IMR-90 (cell line): ENCODE results near the gene SEC22A. TPM values are rescaled to one million over a fixed set of nuclear protein-coding genes. Genes with fewer than 3 reads are reported as not detected.

Source experiments
- ATAC-seq: fragments of 200-7000 bp; cut with Tn5 transposase; 2 replicates; pipeline ENCODE4 v1.9.1; 2020; ENCODE audit warnings: low read depth, mild to moderate bottlenecking, moderate library complexity
- BruUV-seq: library from RNA; stranded (reverse); fragments of 400-500 nt; replicated peaks from 2 replicates; lab custom pipeline; 2021; lab: Mats Ljungman, UMichigan
- CTCF ChIA-PET: fragments of 300-600 bp; formaldehyde crosslinking; extraction: SDS; loops from one replicate; lab custom pipeline; 2021; ENCODE audit warnings: antibody characterized with exemption; lab: Yijun Ruan, JAX
- POLR2A ChIA-PET: fragments of 300-600 bp; sonication (Branson Sonifier 250); formaldehyde crosslinking; loops from one replicate; lab custom pipeline; 2022; ENCODE audit warnings: antibody characterized with exemption; ENCODE audit not compliant: unreplicated experiment; lab: Charles Lee
- DNase-seq: peaks from one replicate; pipeline ENCODE4 v3.0.0; 2013
- H2AFZ ChIP-seq: replicated peaks from 2 replicates; pipeline ENCODE3; 2013; ENCODE audit warnings: low read length, mild to moderate bottlenecking; ENCODE audit not compliant: poor library complexity
- H2AK5ac ChIP-seq: 2 replicates; pipeline ENCODE4 v1.6.1; 2013; ENCODE audit warnings: low read depth, low read length, inconsistent platforms
- H2AK9ac ChIP-seq: replicated peaks from 2 replicates; pipeline ENCODE3; 2013; ENCODE audit warnings: mild to moderate bottlenecking, low read depth, low read length, moderate library complexity; ENCODE audit not compliant: poor library complexity
- H2BK120ac ChIP-seq: 2 replicates; pipeline ENCODE4 v1.6.1; 2013; ENCODE audit warnings: low read depth, low read length, inconsistent platforms
- H2BK15ac ChIP-seq: 3 replicates; pipeline ENCODE4 v1.6.1; 2013; ENCODE audit warnings: low read depth, low read length, inconsistent platforms
- H2BK20ac ChIP-seq: 2 replicates; pipeline ENCODE4 v1.6.1; 2013; ENCODE audit warnings: low read depth, mild to moderate bottlenecking, inconsistent platforms, low read length, moderate library complexity
- H2BK5ac ChIP-seq: 2 replicates; pipeline ENCODE4 v1.6.1; 2013; ENCODE audit warnings: mild to moderate bottlenecking, low read depth, low read length, inconsistent platforms; ENCODE audit not compliant: poor library complexity, severe bottlenecking
- H3K14ac ChIP-seq: replicated peaks from 2 replicates; pipeline ENCODE4 v1.6.1; 2013; ENCODE audit warnings: low read depth, low read length, inconsistent platforms
- H3K18ac ChIP-seq: 2 replicates; pipeline ENCODE4 v1.6.1; 2013; ENCODE audit warnings: low read depth, low read length, control low read depth
- H3K23ac ChIP-seq: 2 replicates; pipeline ENCODE4 v1.6.1; 2013; ENCODE audit warnings: low read depth, low read length, inconsistent platforms
- H3K27ac ChIP-seq: 2 replicates; pipeline ENCODE4 v1.5.1; 2013; ENCODE audit warnings: mild to moderate bottlenecking, control low read depth, low read length; ENCODE audit not compliant: insufficient read depth
- H3K27me3 ChIP-seq: 2 replicates; pipeline ENCODE4 v1.6.1; 2013; ENCODE audit warnings: low read length; ENCODE audit not compliant: control insufficient read depth, insufficient read depth
- H3K36me3 ChIP-seq: 2 replicates; pipeline ENCODE4 v1.6.1; 2013; ENCODE audit warnings: low read length, mixed read lengths; ENCODE audit not compliant: control insufficient read depth, insufficient read depth
- H3K4ac ChIP-seq: 2 replicates; pipeline ENCODE4 v1.6.1; 2013; ENCODE audit warnings: low read depth, low read length, inconsistent platforms
- H3K4me1 ChIP-seq: 2 replicates; pipeline ENCODE4 v1.6.1; 2013; ENCODE audit warnings: low read length, mixed read lengths; ENCODE audit not compliant: control insufficient read depth, insufficient read depth
- H3K4me2 ChIP-seq: 2 replicates; pipeline ENCODE4 v1.6.1; 2013; ENCODE audit warnings: low read depth, mild to moderate bottlenecking, control low read depth, low read length, moderate library complexity
- H3K4me3 ChIP-seq: 2 replicates; pipeline ENCODE4 v1.5.1; 2013; ENCODE audit warnings: low read depth, mild to moderate bottlenecking, control low read depth, low read length, moderate library complexity; ENCODE audit not compliant: insufficient read depth
- H3K56ac ChIP-seq: 2 replicates; pipeline ENCODE4 v1.6.1; 2013; ENCODE audit warnings: low read length, inconsistent platforms; ENCODE audit not compliant: insufficient read depth; ENCODE audit errors: extremely low read depth
- H3K79me1 ChIP-seq, 2 experiments: 2 replicates each; pipeline ENCODE4 v1.6.1; 2013; ENCODE audit warnings: low read length in 2 of 2, inconsistent platforms in 1 of 2, low read depth in 1 of 2
- H3K9ac ChIP-seq: 2 replicates; pipeline ENCODE4 v1.6.1; 2013; ENCODE audit warnings: low read depth, low read length, control low read depth
- H3K9me1 ChIP-seq: 2 replicates; pipeline ENCODE4 v1.6.1; 2013; ENCODE audit warnings: low read length, inconsistent platforms; ENCODE audit not compliant: insufficient read depth
- H3K9me3 ChIP-seq: 2 replicates; pipeline ENCODE4 v1.6.1; 2013; ENCODE audit warnings: low read length; ENCODE audit not compliant: control insufficient read depth, insufficient read depth
- H4K20me1 ChIP-seq: 2 replicates; pipeline ENCODE4 v1.6.1; 2013; ENCODE audit warnings: low read length, inconsistent platforms; ENCODE audit not compliant: insufficient read depth
- H4K5ac ChIP-seq: 2 replicates; pipeline ENCODE4 v1.6.1; 2013; ENCODE audit warnings: mild to moderate bottlenecking, low read depth, low read length, control low read depth
- H4K8ac ChIP-seq, 2 experiments: 2 replicates each; pipeline ENCODE4 v1.6.1; 2013; ENCODE audit warnings: low read depth in 2 of 2, low read length in 2 of 2, control low read depth in 1 of 2, inconsistent platforms in 1 of 2
- H4K91ac ChIP-seq: 2 replicates; pipeline ENCODE4 v1.6.1; 2013; ENCODE audit warnings: low read depth, low read length, inconsistent platforms; ENCODE audit not compliant: insufficient read depth
- BHLHE40 ChIP-seq: fragments of 150-350 bp; IDR thresholded peaks from 2 replicates; pipeline ENCODE4 v1.6.1; 2016; ENCODE audit warnings: mild to moderate bottlenecking, low read depth, low read length
- CEBPB ChIP-seq: IDR thresholded peaks from 2 replicates; pipeline ENCODE4 v1.6.1; 2012; ENCODE audit warnings: low read depth, low read length, improper control_type of control experiment
- CHD1 ChIP-seq: IDR thresholded peaks from 2 replicates; pipeline ENCODE4 v1.6.1; 2012; ENCODE audit warnings: low read depth, low read length, improper control_type of control experiment
- FOS ChIP-seq: fragments of 150-350 bp; IDR thresholded peaks from 2 replicates; pipeline ENCODE4 v1.6.1; 2016; ENCODE audit warnings: low read depth, low read length
- MAFK ChIP-seq: IDR thresholded peaks from 2 replicates; pipeline ENCODE4 v1.6.1; 2012; ENCODE audit warnings: low read depth, low read length, improper control_type of control experiment
- MAZ ChIP-seq: IDR thresholded peaks from 2 replicates; pipeline ENCODE4 v1.6.1; 2012; ENCODE audit warnings: low read depth, mild to moderate bottlenecking, low read length, improper control_type of control experiment, moderate library complexity, borderline replicate concordance
- MXI1 ChIP-seq: IDR thresholded peaks from 2 replicates; pipeline ENCODE4 v1.6.1; 2012; ENCODE audit warnings: low read depth, mild to moderate bottlenecking, low read length, moderate library complexity, borderline replicate concordance
- NFE2L2 ChIP-seq: fragments of 150-350 bp; IDR thresholded peaks from 2 replicates; pipeline ENCODE4 v1.6.1; 2016; ENCODE audit warnings: low read depth, mild to moderate bottlenecking, low read length
- POLR2A ChIP-seq: IDR thresholded peaks from 2 replicates; pipeline ENCODE4 v1.6.1; 2012; ENCODE audit warnings: mild to moderate bottlenecking, low read depth, low read length
- RAD21 ChIP-seq: IDR thresholded peaks from 2 replicates; pipeline ENCODE4 v1.6.1; 2012; ENCODE audit warnings: low read length, improper control_type of control experiment
- RCOR1 ChIP-seq: IDR thresholded peaks from 2 replicates; pipeline ENCODE4 v1.6.1; 2012; ENCODE audit warnings: mild to moderate bottlenecking, low read length, improper control_type of control experiment; ENCODE audit not compliant: insufficient replicate concordance
- RFX5 ChIP-seq: IDR thresholded peaks from 2 replicates; pipeline ENCODE4 v1.8.0; 2012; ENCODE audit warnings: low read depth, mild to moderate bottlenecking, low read length, moderate library complexity
- SMC3 ChIP-seq: fragments of 150-350 bp; IDR thresholded peaks from 2 replicates; pipeline ENCODE4 v1.6.1; 2016; ENCODE audit warnings: low read depth, mild to moderate bottlenecking, antibody characterized with exemption, low read length, moderate library complexity
- WGBS, 2 experiments: methylation state at CpG; one replicate each; pipeline versions ENCODE4 v1.1.5 to v1.1.7; 2013; ENCODE audit warnings: missing lambda C conversion rate in 2 of 2; ENCODE audit not compliant: insufficient read length in 1 of 2; ENCODE audit errors: extremely low coverage in 2 of 2; 5-methylcytosine and 5-hydroxymethylcytosine counted together
- dilution Hi-C: fragments of 300-500 bp; cut with HindIII; formaldehyde crosslinking; loops from one replicate; pipeline ENCODE4 v1.14.3; 2018; ENCODE audit warnings: low sequenced_read_pairs; ENCODE audit not compliant: unreplicated experiment
- in situ Hi-C: fragments of 300-500 bp; cut with MboI; formaldehyde crosslinking; loops from 3 replicates; pipeline ENCODE4 v1.14.3; 2019; ENCODE audit warnings: low sequenced_read_pairs, inconsistent platforms, mixed read lengths
- intact Hi-C: fragments of 100-400 bp; cut with micrococcal nuclease; formaldehyde crosslinking; loops from 2 replicates; pipeline ENCODE4 v1.10.0; 2022
- polyA plus RNA-seq, 3 experiments: library from polyadenylated mRNA; depleted of rRNA; stranded (reverse); fragments of >200 nt; gene quantifications; 2 replicates each; pipeline ENCODE4 v1.2.3, GENCODE V29; 2012; ENCODE audit warnings: low replicate concordance in 1 of 3
- total RNA-seq: library from RNA; depleted of rRNA; stranded (reverse); fragments of >200 nt; gene quantifications from 2 replicates; pipeline ENCODE4 v1.2.3, GENCODE V29; 2012
- TF ChIP-seq, protein P1 (sequence below): conservative IDR thresholded peaks from 2 replicates; pipeline ENCODE4 v1.5.1; 2012; ENCODE audit warnings: mild to moderate bottlenecking, low read depth, low read length, improper control_type of control experiment
- TF ChIP-seq, protein P2 (sequence below): fragments of 150-350 bp; IDR thresholded peaks from 2 replicates; pipeline ENCODE4 v1.6.1; 2016; ENCODE audit warnings: low read depth, mild to moderate bottlenecking, low read length, moderate library complexity, borderline replicate concordance
- TF ChIP-seq, protein P3 (sequence below): fragments of 150-350 bp; IDR thresholded peaks from 2 replicates; pipeline ENCODE4 v1.6.1; 2017; ENCODE audit warnings: mild to moderate bottlenecking, antibody characterized with exemption, low read length, low read depth

SEC22A gene
- total and polyA plus RNA-seq, 2 of the 4 experiments (the other 2 are of a cell fraction): 17.5 to 36.0 TPM

DNA sequence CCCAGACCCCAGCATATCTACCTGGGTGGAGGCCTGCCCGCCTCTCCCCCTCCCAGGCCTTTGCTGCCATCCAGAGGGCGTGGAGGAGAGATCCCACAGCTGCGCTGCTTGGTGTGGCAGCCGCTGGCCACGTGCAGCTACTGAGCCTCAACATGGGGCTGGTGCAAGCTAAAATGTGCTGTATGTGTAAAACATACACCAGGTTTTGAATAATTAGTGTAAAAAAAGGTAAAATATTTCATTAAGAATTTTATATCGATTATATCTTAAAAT is 95.8 kb downstream of the SEC22A start:
- CTCF ChIA-PET: no interaction called here
- POLR2A ChIA-PET: no interaction called here
- H2BK15ac ChIP-seq: no peak overlapping the region
- H3K36me3 ChIP-seq: no peaks in the 10 kb centered on the region
- H3K27ac ChIP-seq: no peak overlapping the region
- H4K91ac ChIP-seq: no peak overlapping the region
- no peak overlapping the region for H2BK20ac ChIP-seq
- no peak overlapping the region for H3K9ac ChIP-seq
- H3K79me1 ChIP-seq: no peaks in the 10 kb centered on the region
- H3K14ac ChIP-seq: no peak overlapping the region
- no peak overlapping the region for H2BK120ac ChIP-seq
- H3K4me1 ChIP-seq: no peaks in the 10 kb centered on the region
- no peak overlapping the region for H3K4me2 ChIP-seq
- H4K5ac ChIP-seq: no peak overlapping the region
- TF ChIP-seq, protein P1, sequence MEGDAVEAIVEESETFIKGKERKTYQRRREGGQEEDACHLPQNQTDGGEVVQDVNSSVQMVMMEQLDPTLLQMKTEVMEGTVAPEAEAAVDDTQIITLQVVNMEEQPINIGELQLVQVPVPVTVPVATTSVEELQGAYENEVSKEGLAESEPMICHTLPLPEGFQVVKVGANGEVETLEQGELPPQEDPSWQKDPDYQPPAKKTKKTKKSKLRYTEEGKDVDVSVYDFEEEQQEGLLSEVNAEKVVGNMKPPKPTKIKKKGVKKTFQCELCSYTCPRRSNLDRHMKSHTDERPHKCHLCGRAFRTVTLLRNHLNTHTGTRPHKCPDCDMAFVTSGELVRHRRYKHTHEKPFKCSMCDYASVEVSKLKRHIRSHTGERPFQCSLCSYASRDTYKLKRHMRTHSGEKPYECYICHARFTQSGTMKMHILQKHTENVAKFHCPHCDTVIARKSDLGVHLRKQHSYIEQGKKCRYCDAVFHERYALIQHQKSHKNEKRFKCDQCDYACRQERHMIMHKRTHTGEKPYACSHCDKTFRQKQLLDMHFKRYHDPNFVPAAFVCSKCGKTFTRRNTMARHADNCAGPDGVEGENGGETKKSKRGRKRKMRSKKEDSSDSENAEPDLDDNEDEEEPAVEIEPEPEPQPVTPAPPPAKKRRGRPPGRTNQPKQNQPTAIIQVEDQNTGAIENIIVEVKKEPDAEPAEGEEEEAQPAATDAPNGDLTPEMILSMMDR: no peak
- TF ChIP-seq NFE2L2: no peak
- no peak for TF ChIP-seq POLR2A
- TF ChIP-seq, protein P2, sequence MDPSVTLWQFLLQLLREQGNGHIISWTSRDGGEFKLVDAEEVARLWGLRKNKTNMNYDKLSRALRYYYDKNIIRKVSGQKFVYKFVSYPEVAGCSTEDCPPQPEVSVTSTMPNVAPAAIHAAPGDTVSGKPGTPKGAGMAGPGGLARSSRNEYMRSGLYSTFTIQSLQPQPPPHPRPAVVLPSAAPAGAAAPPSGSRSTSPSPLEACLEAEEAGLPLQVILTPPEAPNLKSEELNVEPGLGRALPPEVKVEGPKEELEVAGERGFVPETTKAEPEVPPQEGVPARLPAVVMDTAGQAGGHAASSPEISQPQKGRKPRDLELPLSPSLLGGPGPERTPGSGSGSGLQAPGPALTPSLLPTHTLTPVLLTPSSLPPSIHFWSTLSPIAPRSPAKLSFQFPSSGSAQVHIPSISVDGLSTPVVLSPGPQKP: no peak
- TF ChIP-seq FOS: no peak
- TF ChIP-seq RAD21: no peak
- no peak for TF ChIP-seq MXI1
- no peak for TF ChIP-seq RCOR1
- TF ChIP-seq CHD1: no peak
- TF ChIP-seq MAFK: no peak
- TF ChIP-seq MAZ: no peak
- TF ChIP-seq SMC3: no peak
- TF ChIP-seq, protein P3, sequence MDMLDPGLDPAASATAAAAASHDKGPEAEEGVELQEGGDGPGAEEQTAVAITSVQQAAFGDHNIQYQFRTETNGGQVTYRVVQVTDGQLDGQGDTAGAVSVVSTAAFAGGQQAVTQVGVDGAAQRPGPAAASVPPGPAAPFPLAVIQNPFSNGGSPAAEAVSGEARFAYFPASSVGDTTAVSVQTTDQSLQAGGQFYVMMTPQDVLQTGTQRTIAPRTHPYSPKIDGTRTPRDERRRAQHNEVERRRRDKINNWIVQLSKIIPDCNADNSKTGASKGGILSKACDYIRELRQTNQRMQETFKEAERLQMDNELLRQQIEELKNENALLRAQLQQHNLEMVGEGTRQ: no peak
- TF ChIP-seq CEBPB: no peak
- TF ChIP-seq RFX5: no peak
- TF ChIP-seq BHLHE40: no peak
- ATAC-seq: no peak
- H3K27me3 ChIP-seq: peaks cover 46% of the 10 kb centered on the region
- no peak overlapping the region for H3K23ac ChIP-seq
- H3K4ac ChIP-seq: no peak overlapping the region
- no peak overlapping the region for H2AK9ac ChIP-seq
- no peaks in the 10 kb centered on the region for H3K9me1 ChIP-seq
- no TSS peak for BruUV-seq
- H2AFZ ChIP-seq: no peak overlapping the region
- no peak overlapping the region for H4K8ac ChIP-seq
- 60% methylated on average over 1 of the region's 6 CpGs; no CpG with 5 or more reads in 1 of the 2 experiments for WGBS, 2 experiments
- H3K4me3 ChIP-seq: no peak overlapping the region
- no peak overlapping the region for H3K56ac ChIP-seq
- H2BK5ac ChIP-seq: no peak overlapping the region
- H2AK5ac ChIP-seq: no peak overlapping the region
- intact Hi-C loops: no loop called here
- DNase-seq: no peak
- no peaks in the 10 kb centered on the region for H4K20me1 ChIP-seq
- dilution Hi-C loops: no loop called here
- in situ Hi-C loops: no loop called here
- no peaks in the 10 kb centered on the region for H3K9me3 ChIP-seq
- H3K18ac ChIP-seq: no peak overlapping the region
